ENCODE measurements around the gene INAFM2.

DNA sequence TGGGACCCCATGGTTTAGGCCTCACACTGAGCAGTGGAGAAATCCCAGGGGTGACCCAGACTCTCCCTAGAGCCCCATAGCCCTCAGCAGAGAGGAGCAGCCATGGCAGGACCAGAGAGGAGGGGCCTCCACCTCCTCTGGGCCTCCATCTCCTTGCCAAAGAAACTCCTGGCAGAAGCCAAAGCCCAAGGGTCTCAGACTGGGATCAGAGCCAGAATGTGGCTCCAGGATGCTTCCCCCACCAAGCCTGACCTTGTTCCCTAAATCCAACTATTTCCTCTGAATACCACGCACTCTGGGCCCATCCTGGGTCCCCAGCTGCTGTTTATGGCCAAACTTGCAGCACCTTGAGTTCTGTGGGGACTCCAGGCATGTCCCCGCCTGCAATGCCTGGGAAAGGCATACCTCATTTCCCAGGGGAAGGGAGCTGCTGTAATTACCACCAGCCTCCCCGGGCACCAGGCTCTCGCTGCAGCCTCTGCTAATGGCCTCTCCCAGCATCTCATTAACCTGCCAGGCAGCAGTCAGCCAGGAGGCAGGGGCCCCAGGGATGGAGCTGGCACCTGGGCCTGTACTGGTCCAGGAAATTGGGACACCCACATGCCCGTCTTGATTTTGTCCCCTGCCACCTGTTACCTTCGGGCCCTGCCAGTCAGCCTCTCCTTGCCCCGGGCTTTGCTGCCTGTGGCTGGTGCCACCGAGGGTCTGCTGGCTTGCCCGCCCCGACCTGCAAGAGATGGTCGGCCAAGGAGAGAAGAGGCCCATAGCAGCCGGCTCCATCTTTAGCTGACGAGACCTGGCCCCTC is 12.6 kb downstream of the INAFM2 start:
- TF ChIP-seq, protein P1, sequence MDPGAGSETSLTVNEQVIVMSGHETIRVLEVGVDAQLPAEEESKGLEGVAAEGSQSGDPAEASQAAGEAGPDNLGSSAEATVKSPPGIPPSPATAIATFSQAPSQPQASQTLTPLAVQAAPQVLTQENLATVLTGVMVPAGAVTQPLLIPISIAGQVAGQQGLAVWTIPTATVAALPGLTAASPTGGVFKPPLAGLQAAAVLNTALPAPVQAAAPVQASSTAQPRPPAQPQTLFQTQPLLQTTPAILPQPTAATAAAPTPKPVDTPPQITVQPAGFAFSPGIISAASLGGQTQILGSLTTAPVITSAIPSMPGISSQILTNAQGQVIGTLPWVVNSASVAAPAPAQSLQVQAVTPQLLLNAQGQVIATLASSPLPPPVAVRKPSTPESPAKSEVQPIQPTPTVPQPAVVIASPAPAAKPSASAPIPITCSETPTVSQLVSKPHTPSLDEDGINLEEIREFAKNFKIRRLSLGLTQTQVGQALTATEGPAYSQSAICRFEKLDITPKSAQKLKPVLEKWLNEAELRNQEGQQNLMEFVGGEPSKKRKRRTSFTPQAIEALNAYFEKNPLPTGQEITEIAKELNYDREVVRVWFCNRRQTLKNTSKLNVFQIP (CRISPR knock-in tag; IDR thresholded peaks at IDR 0.05; ENCODE audit: borderline replicate concordance, low read depth), result no peak
- TF ChIP-seq ARNTL (CRISPR knock-in tag; IDR thresholded peaks at IDR 0.05; ENCODE audit: borderline replicate concordance, low read depth) (no peak), TOX (CRISPR knock-in tag; IDR thresholded peaks at IDR 0.05; ENCODE audit: borderline replicate concordance) (no peak), ZFP30 (CRISPR knock-in tag; IDR thresholded peaks at IDR 0.05) (no peak), BACH2 (CRISPR knock-in tag; IDR thresholded peaks at IDR 0.05; ENCODE audit: borderline replicate concordance) (no peak), ZNF70 (CRISPR knock-in tag; IDR thresholded peaks at IDR 0.05) (no peak)
- TF ChIP-seq, protein P2, sequence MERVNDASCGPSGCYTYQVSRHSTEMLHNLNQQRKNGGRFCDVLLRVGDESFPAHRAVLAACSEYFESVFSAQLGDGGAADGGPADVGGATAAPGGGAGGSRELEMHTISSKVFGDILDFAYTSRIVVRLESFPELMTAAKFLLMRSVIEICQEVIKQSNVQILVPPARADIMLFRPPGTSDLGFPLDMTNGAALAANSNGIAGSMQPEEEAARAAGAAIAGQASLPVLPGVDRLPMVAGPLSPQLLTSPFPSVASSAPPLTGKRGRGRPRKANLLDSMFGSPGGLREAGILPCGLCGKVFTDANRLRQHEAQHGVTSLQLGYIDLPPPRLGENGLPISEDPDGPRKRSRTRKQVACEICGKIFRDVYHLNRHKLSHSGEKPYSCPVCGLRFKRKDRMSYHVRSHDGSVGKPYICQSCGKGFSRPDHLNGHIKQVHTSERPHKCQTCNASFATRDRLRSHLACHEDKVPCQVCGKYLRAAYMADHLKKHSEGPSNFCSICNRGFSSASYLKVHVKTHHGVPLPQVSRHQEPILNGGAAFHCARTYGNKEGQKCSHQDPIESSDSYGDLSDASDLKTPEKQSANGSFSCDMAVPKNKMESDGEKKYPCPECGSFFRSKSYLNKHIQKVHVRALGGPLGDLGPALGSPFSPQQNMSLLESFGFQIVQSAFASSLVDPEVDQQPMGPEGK (CRISPR knock-in tag; IDR thresholded peaks at IDR 0.05; ENCODE audit: borderline replicate concordance), result no peak
- TF ChIP-seq, protein P3, sequence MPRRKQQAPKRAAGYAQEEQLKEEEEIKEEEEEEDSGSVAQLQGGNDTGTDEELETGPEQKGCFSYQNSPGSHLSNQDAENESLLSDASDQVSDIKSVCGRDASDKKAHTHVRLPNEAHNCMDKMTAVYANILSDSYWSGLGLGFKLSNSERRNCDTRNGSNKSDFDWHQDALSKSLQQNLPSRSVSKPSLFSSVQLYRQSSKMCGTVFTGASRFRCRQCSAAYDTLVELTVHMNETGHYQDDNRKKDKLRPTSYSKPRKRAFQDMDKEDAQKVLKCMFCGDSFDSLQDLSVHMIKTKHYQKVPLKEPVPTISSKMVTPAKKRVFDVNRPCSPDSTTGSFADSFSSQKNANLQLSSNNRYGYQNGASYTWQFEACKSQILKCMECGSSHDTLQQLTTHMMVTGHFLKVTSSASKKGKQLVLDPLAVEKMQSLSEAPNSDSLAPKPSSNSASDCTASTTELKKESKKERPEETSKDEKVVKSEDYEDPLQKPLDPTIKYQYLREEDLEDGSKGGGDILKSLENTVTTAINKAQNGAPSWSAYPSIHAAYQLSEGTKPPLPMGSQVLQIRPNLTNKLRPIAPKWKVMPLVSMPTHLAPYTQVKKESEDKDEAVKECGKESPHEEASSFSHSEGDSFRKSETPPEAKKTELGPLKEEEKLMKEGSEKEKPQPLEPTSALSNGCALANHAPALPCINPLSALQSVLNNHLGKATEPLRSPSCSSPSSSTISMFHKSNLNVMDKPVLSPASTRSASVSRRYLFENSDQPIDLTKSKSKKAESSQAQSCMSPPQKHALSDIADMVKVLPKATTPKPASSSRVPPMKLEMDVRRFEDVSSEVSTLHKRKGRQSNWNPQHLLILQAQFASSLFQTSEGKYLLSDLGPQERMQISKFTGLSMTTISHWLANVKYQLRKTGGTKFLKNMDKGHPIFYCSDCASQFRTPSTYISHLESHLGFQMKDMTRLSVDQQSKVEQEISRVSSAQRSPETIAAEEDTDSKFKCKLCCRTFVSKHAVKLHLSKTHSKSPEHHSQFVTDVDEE (CRISPR knock-in tag; IDR thresholded peaks at IDR 0.05), result no peak
